T47D (cell line): ENCODE results near the gene LCN10.

Source experiments
- DNase-seq, 2 experiments: peaks; one replicate each; pipeline versions ENCODE4 v3.0.0 to v3.0.0-alpha.2; 2011 to 2012; ENCODE audit warnings: low read depth in 1 of 2, low spot score in 1 of 2
- JUND ChIP-seq: IDR thresholded peaks from 2 replicates; pipeline ENCODE4 v1.6.1; 2012; ENCODE audit warnings: low read depth
- in situ Hi-C: cut with HindIII; loops from 2 replicates; pipeline ENCODE4 v1.10.0; 2016; ENCODE audit warnings: low sequenced_read_pairs, low pct_unique_long_range_greater_than_20kb

The LCN10 gene

DNA sequence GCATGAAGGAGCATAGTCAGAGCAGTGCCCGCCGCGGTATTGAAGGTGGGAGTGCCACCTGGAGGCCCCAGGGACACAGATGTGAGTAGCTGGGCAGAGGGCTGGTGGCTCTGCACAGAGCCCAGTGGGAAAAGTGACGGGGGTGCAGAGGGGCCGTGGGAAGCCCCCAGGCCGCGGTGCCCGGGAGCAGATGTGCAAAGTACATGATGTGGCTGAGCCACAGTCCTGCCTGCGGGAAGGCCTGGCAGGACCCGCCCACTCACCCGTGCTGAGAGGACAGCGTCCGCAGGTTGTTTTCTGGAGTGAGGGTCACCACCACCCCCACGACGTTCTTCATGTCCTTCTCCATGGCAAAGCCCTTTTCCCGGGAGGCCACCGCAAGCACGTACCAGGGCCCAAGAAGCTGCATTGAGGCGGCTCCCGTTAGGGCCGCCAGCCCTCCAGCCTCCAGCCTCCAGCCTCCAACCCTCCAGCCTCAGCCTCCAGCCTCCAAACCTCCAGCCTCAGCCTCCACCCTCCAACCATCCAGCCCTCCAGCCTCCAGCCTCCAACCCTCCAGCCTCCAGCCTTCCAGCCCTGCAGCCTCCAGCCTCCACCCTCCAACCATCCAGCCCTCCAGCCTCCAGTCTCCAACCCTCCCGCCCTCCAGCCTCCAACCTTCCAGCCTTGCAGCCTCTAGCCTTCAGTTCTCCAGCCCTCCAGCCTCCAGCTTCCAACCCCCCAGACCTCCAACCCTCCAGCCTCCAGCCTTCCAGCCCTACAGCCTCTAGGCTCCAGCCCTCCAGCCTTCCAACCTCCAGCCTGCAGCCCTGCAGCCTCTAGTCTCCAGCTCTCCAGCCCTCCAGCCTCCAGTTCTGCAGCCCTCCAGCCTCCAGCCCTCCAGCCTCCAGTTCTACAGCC, 4.7 kb upstream of the LCN10 start:
- TF ChIP-seq JUND: no peak
- in situ Hi-C loops: no loop called here

GRCh38 chr9:136746621-136747020, 3.9 kb upstream of the LCN10 start:
- in situ Hi-C loops: no loop called here
- TF ChIP-seq JUND: no peak
- DNase-seq: no peak

More for the DNA sequence above, 4.7 kb upstream of the LCN10 start:
- no peak for DNase-seq

DNA sequence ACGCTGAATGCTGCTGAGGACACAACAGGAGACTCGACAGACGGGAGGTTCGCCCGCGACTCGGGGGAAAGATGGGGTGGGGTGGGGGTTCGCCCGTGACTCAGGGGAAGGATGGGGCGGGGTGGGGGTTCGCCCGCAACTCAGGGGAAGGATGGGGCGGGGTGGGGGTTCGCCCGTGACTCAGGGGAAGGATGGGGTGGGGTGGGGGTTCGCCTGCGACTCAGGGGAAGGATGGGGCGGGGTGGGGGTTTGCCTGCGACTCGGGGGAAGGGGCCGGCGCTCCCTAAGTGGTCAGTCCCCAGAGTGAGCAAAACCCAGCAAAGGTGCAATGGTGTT, 3.4 kb upstream of the LCN10 start:
- in situ Hi-C loops: no loop called here
- no peak for TF ChIP-seq JUND
- DNase-seq: no peak

DNA sequence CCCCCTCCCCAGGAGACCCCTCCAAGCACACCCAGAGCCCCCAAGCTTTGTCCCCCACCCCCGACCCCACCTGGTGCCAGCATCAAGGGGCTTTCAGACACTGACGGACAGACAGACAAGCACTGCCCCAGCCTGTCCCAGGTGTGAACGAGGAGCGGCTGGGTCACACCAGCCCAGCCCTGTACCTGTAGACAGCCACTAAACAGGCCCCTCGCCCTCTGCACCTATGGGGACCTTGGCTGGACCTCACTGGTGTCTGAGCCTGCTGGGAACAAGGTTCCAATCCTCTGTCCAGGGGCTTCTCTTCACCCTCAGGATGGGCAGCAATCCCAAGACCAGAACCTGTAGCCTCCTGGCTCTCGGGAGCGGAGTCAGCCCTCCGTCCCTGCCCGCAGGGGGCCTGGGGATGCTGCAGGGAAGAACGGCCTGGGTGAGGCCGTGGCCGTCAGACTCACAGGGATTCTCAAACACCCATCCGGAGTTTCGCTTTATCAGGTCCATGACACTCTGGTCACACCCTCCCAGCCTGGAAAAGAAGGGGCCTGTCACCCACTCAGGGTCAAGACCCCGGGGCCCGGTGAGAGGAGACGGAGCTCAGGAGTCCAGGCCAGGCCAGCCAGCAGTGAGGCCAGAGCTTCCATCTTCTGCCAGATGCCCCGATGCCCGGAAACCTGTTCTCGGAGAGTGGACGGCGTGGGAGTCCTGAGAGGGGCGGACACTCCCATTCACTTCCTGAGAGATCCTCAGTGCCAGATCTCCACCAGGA, 2.8 kb upstream of the LCN10 start:
- DNase-seq: no peak
- no peak for TF ChIP-seq JUND
- in situ Hi-C loops: no loop called here

DNA sequence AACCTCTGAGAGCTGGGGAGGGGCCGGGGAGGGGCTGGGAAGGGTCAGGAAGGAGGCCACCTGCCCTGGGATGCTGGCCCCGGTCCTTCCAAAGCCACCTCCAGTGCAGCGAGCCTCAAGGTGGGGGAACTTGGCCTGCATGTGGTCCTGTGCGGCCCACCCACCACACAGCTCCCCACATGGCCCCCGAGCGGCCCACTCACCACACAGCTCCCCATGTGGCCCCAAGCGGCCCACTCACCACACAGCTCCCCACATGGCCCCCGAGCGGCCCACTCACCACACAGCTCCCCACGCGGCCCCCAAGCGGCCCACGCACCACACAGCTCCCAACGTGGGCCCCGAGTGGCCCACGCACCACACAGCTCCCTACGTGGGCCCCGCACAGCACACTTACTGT, 2.0 kb upstream of the LCN10 start:
- in situ Hi-C loops: no loop called here
- no peak for TF ChIP-seq JUND

DNA sequence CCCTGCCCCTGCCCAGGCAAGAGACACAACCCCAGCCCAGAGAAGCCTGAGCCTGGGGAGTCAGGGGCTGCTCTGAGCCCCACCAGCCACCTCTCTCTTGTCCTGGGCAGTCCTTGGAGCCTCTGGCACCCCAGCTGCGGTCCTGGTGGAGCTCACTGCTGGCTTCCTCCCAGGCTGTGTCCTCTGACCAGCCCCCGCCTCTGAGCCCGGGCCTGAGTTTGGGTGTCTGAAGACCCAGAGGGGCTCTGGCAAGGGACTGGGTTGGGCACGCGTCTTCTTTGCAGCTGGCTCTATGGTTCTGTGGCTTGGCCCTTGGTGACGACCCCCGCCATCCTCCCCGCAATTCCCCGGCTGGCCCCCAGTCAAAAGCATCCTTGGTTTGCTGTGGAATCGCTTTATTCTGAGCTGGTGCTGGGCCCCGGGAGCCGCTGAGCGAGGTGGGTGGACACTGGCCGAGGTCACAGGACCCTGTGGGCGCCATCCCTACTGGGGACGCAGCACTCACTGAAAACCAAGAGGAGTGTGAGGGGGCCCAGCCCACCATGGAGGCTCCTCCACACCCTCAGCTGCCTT, 985 bp upstream of the LCN10 start:
- in situ Hi-C loops: no loop called here
- DNase-seq: no peak
- no peak for TF ChIP-seq JUND

More for the DNA sequence above, 2.0 kb upstream of the LCN10 start:
- no peak for DNase-seq

GRCh38 chr9:136741883-136742571, 713 bp downstream of the LCN10 start:
- no peak for DNase-seq
- in situ Hi-C loops: no loop called here
- TF ChIP-seq JUND: no peak

DNA sequence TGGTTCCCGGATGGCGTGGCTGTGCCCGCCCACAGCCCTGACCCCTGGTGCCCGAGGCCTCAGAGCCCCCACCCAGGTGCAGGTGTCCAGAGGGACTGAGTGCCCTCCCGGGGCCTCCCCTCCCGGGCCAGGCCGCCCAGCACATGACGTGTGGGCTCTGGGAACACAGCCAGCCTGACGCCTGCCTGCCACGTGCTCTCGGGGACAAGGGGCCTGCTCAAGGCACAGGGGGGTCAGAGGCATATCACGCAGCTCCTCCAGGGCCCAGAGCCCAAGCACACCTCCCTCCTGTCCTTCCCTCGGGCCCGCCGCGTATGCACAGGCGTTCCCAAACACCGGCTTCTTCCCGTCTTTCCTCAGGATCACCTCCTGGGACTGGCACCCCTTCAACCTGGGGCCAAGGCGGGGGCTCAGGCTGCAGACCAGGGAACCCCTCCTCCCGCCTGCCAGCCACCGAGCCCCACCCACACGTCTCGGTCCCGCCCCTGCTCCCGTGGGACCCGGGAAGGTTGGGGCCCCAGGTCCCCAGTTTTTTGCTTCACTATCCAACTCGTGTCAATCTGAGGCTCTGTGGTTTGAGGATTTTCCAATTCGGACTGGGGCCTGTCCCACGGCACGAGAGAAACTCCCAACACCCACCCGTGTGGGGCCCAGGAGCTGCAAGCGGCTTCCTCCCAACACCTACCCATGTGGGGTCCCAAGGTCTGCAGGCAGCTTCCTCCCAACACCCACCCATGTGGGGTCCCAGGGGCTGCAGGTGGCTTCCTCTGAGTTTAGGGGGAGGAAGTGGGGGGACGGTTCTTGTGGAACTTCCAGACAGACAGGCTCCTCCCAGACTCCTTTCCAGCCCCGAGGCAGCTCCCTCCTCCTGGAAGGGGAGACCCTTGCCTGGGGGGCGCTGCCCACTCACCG, 1.5 kb downstream of the LCN10 start:
- in situ Hi-C loops: no loop called here
- DNase-seq: no peak
- TF ChIP-seq JUND: no peak

GRCh38 chr9:136740491-136740890, 2.2 kb downstream of the LCN10 start:
- in situ Hi-C loops: no loop called here
- DNase-seq: no peak
- TF ChIP-seq JUND: no peak

GRCh38 chr9:136740069-136740468, 2.7 kb downstream of the LCN10 start:
- DNase-seq: no peak
- in situ Hi-C loops: no loop called here
- TF ChIP-seq JUND: no peak

DNA sequence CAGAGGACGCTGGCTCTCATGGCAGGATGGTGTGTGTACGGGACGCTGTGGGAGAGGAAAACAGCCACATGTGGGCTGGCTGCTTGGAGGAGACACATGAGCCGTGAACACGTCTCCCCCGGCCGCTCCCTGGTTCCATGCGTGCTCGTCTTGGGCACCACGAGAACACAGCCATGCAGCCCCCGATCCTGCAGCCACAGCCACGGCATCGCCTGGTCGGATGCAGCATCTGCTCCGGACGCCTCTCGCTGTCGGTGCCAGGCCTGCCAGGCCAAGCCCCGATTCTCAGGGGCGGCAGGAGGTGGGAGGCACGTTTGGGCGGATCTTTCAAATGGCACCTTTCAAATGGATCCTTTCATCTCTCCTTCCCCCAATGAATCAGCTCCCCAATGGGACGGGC, 3.2 kb downstream of the LCN10 start:
- TF ChIP-seq JUND: no peak
- DNase-seq: no peak
- in situ Hi-C loops: no loop called here

- in situ Hi-C loops: no loop called here
- no peak for TF ChIP-seq JUND
- no peak for DNase-seq
Observed at GRCh38 chr9:136738960-136739359, 3.8 kb downstream of the LCN10 start.
